Activated CD4-positive, alpha-beta T cell treated with anti-CD3 and anti-CD28 coated beads for 4 hours (primary cell): ENCODE measurements around the gene KRT83.

Experiments used
- DNase-seq, 2 donors: peaks; one replicate each; pipeline ENCODE4 v3.0.0-alpha.2; 2020

KRT83 gene

DNA sequence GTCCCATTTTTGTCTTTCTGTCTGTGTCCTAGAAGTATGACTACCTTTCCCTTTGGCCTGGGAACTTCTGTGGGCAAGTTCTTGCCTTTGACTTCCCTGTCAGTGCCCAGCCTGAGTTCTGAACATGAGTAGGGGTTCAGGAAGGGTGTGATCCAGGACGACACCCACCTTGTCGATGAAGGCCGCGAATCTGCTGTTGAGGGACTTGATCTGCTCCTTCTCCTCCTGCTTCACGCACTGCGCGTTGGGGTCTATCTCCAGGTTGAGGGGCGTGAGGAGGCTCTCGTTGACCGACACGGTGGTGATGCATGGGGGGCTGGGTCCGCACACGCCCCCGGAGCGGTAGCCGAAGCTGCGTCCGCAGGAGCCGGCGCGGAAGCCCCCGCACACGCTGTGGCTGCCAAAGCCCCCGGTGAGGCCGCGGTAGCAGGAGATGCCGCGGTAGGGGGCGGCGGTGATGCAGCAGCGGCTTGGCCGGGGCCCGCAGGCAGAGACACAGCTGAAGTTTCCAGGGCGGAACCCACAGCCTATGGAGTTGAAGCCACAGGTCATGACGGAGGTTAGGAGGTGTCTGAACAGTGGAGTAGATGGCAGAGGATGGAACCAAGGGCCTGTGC, at the start of gene KRT83:
TSS of gene KRT83 (minus strand) at position 615 of the 617 bp plus-strand sequence. CDS start at position 552, 63 bp downstream.
- no peak for DNase-seq

DNA sequence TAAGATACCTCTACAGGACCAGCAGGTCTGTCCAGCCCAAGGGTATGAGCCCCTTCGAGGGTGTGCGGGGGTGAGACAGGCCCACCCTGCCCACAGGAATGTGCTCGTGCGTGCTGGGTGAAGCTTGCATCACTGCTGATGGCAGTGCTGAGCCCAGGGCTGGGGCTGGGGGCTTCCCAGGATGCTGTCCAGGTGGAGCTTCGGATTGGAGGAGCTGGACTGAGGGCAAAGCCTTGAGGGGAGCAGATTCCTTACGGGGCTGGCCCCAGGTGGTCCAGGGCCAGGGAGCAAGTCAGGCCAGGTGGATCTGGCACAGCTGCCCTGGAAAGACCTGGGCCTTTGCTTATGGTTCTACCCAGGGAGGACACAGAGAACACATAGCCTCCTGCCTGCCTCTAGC, 48.6 kb upstream of the KRT83 start:
- no peak for DNase-seq

DNA sequence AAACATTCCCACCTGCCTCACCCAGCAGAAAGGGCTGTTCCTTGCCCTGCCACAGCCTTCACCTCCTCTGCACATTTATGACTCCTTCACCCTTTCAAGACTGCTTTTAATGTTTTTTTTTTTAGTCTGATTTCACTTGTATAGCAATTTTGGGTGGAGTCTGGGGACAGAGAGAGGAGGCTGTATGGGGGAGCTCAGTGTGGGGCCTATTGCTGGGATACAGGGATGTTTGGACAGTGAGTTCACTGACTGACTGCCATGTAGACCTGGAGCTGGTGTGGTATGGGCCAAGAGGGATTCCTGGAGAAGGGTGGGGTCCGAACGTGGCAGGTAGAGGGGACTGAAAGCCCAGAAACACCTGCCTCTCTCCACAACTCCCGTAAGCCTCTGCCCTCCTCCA, 48.0 kb upstream of the KRT83 start:
- DNase-seq: no peak

DNA sequence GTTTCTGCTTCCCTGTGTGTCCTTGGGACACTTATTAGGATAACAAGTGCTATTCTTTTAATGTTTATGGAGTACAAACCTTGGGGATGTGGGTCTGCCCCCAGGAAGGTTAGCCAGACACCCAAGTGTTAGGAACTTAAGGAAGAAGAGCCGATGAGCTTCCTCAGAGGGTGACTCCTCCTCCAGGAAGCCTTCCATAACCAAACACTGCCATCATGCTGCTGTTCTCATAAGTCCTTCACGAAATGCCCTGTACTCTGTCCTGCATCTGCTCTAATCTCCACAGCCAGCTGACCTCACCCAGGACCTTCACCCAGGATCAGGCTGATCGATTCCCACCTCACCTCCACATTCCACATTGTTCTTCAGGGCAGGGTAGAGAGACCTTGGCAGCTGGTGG, 47.3 kb upstream of the KRT83 start:
- no peak for DNase-seq

DNA sequence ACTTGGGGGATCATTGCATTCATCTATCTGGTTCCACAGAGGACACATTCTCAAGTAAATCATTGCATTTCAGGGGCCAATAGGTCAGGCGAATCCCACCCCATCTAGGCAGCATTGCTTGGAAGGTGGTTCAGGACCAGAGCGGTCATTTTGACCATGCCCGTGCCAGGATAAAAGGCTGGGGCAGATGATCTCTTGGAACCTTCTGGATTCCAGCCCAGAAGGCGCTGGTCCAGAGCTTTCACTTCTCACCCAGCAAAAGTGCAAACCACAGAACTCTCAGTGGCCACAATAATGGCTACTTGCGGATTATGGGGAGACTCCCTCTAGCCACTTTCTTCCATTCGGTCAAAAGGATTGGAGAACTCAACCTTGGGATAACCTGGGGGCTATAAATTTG, 46.7 kb upstream of the KRT83 start:
- DNase-seq: no peak

DNA sequence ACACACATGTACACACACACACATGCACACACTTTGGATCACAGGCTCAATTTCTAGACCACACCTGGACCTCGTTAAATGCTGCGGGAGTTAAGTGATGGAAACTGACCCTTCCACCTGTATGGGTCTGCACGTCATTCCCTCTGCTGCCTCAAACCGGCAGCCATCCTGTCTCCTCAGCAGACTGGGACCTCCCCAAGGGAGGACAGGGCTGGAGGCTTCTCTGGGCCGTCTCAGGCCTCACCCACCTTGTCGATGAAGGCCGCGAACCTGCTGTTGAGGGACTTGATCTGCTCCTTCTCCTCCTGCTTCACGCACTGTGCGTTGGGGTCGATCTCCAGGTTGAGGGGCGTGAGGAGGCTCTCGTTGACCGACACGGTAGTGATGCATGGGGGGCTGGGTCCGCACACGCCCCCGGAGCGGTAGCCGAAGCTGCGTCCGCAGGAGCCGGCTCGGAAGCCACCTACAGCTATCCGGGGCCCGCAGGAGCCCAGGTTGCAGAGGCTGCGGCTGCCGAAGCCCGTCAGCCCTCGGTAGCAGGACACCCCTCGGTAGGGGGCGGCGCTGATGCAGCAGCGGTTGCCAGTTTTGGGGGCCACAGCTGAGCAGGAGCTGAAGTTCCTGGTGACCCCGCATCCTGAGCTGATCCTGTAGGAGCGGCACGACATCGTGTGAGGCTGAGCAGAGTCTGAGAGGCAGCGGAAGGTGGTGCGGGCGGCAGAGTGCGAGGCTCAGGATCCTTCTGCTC, 45.7 kb upstream of the KRT83 start, which contains the start of gene KRT85:
TSS of gene KRT85 (minus strand) at position 744 of the 748 bp plus-strand sequence. CDS start at position 668, 76 bp downstream.
- no peak for DNase-seq

DNA sequence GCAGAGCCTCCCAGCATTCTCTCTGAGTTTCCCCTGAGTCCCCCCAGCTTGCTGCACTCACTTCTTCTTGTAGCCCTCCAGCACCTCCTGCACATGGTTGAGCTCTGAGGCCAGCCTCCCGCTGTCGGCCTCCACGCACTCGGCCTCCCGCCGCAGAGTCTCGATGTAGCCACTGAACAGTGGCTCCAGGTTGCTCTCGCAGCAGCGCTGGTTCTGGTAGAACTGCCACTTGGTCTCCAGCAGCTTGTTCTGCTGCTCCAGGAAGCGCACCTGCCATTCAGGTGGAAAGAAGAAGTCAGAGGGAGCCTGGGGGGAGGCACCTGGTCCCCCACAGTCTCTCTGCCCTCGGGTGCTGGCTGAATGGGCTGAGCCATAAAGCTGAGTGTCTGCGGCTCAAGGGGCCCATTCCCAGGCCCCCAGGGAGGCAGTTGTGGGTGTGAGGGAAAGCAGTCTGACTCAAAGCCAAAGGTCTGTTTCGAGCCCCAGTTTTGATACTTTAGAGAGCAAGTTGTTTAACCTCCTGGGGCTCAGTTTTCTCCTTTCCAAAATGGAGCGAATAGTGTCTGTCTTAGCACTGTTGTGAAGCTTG, 43.8 kb upstream of the KRT83 start:
- no peak for DNase-seq

DNA sequence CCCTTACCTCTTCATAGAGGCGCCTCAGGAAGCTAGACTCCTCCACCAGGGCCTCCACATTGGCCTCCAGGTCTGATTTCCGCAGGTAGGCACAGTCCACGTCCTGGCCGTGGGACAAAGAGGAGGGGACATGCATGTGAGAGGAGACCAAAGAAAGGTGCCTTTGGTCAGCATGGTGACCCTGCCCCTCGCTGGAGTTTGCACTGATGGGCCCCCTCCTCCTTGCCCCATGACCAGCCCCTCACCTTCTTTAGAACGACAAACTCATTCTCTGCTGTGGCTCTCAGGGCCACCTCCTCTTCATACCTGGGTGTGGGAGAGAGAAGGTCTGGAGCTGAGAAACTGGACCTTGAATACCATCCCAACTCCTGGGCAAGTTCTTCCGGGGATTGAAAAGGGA, 42.9 kb upstream of the KRT83 start:
- DNase-seq: no peak

DNA sequence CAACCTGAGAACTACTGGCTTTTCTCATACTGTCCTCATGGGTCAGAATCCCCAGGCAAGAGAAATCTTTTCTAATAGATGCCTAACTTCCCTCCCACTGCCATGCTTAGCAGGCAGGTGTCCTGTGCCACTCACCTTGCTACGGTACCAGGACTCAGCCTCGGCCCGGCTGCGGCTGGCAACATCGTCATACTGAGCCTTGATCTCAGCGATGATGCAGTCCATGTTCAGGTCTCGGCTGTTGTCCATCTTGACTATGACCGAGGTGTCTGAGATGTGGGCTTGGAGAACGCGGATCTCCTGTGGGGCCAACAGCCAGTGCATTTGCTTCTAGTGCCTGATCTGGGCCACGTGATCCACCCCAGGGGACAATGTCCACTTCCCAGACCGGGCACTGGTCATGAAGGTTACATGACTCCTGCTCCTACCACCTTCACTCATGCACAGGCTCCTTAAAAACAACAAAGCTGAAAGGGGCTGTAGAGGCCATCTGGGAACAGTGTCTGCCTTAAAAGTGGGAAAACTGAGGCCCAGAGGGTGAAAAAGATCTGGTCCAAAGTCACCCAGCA, 42.0 kb upstream of the KRT83 start:
- no peak for DNase-seq

DNA sequence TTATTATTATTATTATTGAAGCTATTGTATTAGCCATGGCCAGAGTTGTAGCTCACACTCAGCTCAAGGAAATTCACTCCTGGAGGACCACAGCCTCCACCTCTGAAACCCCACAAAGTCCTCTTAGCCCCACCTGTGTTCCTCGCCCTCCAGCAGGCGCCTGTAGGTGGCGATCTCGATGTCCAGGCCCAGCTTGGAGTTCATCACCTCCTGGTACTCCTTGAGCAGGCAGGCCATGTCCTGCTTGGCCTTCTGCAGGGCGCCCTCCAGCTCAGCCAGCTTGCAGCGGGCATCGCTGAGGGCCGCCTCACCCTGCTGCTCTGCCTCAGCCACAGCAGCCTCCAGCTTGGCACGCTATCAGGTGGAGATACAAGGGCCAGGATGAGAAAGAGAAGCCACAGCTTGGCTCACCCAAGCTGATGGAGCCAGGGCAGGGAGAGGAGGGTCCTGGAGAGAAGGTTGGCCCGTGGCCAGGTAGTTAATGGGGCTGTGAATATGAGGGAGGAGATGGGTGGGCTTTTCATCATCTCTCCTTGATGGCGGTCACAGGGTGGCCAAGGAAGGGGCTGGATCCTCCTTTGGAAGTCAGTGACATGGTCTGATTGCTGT, 41.0 kb upstream of the KRT83 start:
- DNase-seq: no peak

DNA sequence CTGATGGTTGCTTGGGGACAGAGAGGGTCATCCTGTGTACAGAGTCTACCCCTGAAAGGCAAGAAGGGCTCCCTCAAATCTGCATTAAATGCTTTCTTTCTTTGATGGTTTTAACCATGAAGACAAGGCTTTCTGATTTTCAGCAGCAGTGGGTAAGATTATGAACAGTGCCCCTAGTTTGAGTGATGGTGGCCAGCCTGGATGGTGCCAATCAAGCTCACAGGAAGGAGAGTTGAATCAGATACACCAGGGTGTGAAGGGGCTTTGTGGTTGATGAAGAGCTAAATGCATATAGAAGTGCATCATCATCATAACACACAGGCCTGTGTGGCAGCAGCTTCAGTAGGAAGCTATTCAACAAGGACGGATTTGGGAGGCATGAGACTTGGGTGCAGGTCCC, 40.4 kb upstream of the KRT83 start:
- no peak for DNase-seq

DNA sequence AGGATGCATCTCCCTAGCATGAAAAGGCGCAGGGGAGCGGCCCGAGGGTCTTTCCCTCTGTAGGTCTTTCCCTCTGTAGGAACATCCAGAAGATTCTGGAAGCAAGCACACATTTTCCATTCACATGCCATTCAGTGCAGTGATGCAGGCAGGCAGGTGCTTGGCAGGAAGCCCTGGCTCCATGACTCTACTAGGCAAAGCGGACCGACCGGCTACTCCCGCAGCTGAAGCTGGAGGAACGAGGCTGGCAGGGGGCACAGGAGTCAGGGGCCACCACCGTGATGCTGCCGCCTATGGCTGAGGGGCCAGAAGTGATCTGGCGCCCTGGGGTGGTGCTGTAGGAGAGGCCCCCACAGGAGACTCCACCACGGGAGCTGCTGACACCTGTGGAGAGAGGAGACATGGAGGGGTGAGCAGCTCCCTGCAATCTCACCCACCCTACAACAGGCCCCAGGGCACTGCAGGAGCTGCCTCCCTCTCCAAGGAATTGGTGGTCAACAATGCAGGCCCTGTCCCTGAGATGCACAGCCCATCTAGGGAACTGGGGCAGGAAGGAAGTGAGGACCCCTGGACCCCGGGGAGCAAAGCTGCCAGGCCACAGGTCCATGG, 39.6 kb upstream of the KRT83 start:
- no peak for DNase-seq

DNA sequence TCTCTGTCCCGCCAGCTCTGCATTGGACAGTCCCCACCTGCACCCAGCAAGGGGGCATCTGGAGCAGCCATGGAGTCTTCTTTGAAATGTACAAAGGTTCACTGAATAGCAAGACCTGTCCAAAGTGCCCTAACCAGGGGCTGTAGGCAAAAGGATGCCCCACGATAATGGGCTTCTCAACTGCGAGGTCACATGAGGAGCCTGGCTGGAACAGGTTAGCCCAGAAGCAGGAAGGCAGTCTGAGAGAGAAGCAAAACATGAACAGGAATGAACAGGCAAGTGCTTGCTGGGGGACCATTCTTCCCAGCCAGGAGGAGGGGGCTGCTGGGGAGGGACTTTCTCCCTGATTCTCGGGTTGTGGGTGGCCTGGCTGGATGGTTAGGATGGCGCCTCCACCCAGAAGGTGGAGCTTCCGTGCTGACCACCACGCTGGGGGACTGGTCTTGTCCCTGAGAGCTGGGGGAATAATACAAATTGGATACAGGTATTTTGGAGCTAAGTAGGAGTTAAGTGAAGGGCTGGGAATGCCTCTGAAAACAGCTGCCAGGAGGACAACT, 39.0 kb upstream of the KRT83 start:
- no peak for DNase-seq

DNA sequence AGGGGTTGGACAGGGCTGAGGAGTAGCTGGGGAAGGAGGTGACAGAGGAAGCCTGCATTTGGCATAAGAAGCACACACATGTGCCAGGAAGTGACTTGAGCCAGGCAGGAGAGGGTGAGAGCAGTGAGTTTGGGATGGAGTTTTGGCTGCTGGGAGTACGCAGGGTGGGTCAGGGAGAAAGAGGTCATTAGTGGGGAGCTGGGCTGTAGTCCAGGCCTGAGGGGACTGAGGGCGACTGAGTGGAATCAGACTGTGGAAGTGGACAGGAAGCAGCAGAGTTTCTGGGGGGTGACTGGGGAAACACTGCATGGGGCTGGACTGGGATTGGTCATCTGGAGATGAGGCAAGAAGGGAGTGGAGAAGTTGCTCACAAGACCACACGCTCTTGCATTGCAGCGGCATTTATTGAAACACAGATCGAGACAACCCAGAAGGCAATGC, 38.4 kb upstream of the KRT83 start:
- no peak for DNase-seq

DNA sequence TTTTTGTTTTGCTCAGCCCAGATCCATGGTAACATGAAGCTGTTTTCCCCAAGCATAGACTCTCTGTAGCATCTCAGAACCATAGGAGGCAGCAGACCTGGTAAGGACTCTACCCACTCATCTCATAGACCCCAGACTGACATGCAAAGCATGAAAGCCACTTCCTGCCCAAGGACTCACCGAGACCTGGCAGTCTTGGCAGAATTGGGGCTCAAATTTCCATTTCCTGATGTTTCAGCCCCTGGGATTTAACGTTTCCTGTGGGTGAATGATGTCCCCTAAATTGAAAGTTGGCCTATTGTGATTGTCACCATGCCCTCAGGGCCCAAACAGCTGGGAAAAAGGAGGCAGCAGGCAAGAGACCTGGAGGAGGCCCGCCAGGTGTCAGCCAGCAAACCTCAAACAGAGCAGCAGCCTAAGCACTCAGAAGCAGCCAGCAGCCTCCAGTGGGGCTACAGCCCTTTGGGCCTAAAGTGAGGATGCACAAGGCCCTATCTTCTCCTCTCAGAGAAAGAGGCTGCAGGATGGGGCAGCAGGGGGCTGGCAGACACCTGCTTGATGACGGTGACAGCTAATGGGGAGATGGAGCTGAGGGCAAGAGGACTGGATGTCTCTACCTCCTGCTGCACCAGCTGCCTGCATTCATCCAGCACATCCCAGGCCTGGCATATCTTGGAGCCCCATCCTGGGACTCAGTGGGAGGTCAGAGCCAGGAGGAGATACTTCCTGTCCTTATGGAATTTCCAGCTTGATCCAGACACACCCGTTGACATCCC, 37.6 kb upstream of the KRT83 start:
- no peak for DNase-seq

DNA sequence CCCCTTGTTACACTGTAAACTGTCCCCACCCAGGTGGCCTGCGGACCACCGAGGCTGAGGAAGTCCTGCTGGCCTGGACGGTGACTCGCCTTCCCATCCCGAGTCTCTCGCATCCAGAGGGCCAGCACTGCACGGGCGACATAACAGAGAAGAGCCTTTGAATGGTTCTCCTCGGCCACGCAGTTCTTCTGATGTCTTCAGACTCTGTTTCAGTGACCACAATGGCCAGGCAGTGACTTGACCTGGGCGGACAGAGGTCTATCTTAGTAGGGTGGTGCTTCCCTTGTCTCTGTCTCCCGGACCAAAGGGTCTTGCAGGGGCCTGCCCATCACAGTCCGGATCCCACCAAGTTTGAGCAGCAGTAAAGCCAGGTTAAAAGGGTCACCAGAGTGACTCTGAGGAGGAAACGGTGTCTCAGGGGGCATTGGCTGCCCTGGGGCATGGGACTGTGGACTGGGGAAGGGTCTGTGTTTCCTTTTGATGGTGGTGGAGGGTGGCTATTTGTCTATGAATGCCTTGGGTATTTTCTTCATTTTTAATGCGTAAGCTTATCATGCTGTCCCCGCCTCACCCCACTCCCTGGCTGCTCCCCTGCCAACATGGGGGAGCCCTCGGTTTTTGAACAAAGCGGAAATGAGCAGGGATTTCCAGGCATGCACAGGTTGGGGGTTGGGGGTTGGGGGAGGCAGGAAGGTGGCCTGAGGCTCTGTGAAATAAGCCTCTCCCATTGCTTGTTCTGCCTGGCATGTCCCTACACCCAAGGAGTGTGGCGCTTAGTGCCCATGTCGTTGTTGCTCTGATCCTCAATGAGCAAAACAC, 35.8 kb upstream of the KRT83 start:
- no peak for DNase-seq

DNA sequence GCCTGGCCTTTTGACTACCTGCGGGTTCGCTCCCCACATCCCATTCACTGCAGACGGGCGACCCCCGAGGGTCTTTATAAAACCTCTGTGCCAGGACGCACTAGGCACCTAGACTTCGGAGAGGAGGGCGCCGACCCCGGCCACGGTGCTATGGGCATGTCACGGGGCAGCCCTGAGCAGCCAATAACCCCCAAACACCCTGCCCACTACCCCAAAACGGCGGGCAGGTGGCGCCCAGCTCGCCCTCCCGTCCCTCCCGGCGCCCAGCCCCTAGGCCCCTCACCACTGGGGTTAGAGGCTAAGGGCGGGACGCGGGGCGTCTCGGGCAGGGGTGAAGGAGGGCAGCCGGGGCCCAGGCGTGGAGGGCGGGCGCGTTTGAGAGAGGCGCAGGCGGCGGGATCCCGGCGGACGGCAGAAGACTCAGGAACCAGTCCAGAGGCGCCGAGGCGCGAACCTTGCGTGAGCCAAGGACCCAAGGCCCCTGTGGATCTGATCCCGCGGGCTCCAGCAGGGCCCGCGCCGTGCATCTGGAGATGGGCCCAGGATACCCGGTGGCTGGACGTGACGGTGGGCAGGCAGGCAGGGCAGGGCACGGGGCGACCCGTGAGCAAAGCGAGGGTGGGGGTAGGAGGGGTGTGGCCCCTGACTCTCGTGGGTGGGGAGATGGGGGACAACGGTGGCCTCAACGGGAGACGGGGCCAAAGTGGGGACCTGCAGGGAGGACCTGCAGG, 35.0 kb upstream of the KRT83 start:
- no peak for DNase-seq

DNA sequence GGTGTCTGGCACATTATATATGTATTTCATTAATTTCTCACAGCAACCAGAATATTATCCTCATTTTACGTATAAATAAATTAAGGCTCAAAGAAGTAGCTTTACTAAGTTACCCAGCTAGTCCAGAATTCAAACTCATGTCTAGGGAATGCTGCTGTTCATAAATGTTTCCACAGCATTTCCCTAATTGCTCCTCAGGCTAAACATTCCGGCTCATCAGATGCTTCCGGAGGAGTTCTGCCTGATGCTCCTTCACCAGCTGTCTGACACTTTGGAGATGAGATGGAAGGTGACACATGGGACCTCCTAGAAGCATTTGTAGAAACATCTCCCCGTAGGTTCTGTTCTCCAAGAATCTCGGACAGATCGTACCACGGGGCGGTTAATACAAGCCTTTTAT, 34.0 kb upstream of the KRT83 start:
- no peak for DNase-seq

DNA sequence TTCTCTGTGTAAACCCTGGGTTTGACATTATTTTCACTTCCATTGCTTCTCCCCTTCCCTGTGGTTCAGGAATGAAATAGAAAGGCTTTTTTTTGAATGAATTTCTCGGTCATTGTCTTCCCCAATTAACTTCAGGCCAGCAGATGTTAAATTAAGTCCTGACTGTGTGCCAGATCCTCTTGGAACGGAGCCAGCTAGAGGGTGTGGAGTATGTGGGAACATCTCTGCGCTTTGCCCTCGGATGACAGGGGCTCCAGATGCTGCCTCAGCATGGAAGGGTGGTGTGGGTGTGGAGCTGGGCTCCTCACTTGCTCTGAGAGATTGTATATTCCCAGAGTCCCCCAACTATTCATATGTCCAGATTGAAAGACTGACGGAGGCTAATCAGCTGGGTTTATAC, 33.0 kb upstream of the KRT83 start:
- no peak for DNase-seq

DNA sequence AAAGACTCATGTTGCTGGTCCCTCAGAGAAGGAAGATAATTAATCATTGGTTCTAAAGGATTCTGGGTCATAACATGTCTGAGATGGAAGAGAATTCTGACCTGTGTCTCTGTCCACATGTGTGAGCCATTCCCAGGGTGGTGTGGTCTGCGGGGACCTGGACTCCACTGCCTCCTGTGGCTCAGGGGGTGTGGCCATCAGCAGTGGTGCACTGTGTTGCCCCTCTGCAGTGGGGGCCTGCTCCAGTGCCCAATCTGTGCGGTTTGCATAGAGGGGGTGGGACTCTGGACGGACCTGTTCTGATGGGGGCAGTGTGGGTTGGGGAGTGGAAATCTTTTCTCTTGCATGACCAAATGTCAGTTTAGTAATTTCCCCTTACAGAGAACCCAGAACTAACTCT, 32.6 kb upstream of the KRT83 start:
- DNase-seq: no peak
